ENCODE data around the gene CREB5. TPM values are rescaled to one million over a fixed set of nuclear protein-coding genes. Genes with fewer than 3 reads are reported as not detected.
A peak's percentile ranks its signal among the peaks of the same experiment; 100 is the strongest.

The CREB5 gene
- total RNA-seq, 1 donor from 2014 or later = 8.9 TPM

DNA sequence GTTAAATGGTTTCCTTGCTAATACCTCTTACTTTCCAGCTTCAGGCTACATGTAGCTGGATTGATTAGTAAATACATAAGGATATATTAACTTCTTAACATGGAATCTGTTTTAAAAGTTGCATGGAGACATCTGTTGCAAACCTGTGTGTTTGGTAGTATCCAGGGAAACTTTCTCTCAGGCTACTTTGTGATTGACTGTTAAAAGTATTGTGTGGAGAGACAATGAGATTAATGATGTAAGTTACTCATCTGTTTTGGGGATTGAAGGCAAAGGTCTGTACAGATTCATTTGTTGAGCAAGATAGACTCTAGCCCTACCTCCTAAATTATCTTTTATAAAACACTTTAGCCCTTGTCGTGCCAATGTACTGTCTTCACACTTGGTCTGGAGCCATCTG is 6.6 kb downstream of the CREB5 start:
- TF ChIP-seq, protein P1, sequence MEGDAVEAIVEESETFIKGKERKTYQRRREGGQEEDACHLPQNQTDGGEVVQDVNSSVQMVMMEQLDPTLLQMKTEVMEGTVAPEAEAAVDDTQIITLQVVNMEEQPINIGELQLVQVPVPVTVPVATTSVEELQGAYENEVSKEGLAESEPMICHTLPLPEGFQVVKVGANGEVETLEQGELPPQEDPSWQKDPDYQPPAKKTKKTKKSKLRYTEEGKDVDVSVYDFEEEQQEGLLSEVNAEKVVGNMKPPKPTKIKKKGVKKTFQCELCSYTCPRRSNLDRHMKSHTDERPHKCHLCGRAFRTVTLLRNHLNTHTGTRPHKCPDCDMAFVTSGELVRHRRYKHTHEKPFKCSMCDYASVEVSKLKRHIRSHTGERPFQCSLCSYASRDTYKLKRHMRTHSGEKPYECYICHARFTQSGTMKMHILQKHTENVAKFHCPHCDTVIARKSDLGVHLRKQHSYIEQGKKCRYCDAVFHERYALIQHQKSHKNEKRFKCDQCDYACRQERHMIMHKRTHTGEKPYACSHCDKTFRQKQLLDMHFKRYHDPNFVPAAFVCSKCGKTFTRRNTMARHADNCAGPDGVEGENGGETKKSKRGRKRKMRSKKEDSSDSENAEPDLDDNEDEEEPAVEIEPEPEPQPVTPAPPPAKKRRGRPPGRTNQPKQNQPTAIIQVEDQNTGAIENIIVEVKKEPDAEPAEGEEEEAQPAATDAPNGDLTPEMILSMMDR (IDR thresholded peaks at IDR 0.05) = no peak
- Histone ChIP-seq H3K4me3 (no peak overlapping the region), H3K4me1 (no peaks in the 10 kb centered on the region), H3K36me3 (no peaks in the 10 kb centered on the region), H3K9me3 (no peaks in the 10 kb centered on the region), H3K27me3 (peaks cover 18% of the 10 kb centered on the region), H3K27ac (no peak overlapping the region)
- DNase-seq (no peak), ATAC-seq (no peak)
- intact Hi-C loops (cut with DNase I) = no loop called here

DNA sequence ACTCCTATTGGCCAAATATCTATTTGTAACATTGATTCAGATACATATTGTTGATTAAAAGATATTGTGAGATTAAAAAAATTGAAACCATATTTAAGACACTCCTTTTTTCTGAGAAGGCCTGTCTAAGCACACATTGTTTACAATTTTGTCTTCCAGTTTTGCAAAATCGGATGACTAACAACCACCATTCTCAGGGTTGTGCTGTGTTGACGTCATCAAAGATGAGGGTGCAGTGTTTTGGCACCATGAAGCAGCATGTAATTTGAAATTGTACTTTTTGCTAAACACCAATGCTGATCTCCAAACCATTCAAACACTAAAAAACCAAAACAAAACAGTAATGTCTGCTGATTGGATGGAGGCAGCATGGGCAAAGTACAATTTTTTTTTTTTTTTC is 7.4 kb downstream of the CREB5 start:
- TF ChIP-seq, protein P1 (IDR thresholded peaks at IDR 0.05) = no peak
- no peak for ATAC-seq

DNA sequence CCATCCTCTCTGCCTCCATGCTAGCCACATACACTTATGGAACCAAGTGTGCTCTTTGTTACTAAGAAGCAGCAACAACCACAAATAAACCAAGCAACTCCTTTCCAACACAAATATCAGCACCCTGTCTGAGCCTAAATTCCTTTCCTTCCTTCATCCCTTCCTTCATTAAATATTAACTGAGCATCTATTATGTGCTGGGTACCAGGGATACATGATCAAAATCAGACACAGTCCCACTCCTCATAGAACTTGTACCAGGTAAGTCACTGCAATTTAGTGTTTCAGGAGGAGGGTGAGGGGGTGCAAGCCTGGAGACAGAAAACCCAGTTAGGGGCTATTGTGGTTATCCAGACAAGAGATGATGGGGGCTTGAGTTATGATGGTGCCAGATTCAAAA is 10.8 kb downstream of the CREB5 start:
- ATAC-seq (no peak), DNase-seq (no peak)
- intact Hi-C loops (cut with DNase I) = no loop called here
- no peak overlapping the region for H3K27ac ChIP-seq
- H3K4me3 ChIP-seq = no peak overlapping the region
- no peaks in the 10 kb centered on the region for H3K9me3 ChIP-seq
- no peaks in the 10 kb centered on the region for H3K27me3 ChIP-seq
- H3K4me1 ChIP-seq = no peaks in the 10 kb centered on the region
- TF ChIP-seq, protein P1 (IDR thresholded peaks at IDR 0.05) = no peak
- no peaks in the 10 kb centered on the region for H3K36me3 ChIP-seq

More for the DNA sequence above, 7.4 kb downstream of the CREB5 start:
- peaks cover 15% of the 10 kb centered on the region for H3K27me3 ChIP-seq
- DNase-seq = no peak
- H3K27ac ChIP-seq = no peak overlapping the region
- H3K4me1 ChIP-seq = no peaks in the 10 kb centered on the region
- no peaks in the 10 kb centered on the region for H3K9me3 ChIP-seq
- H3K4me3 ChIP-seq = no peak overlapping the region
- intact Hi-C loops (cut with DNase I) = no loop called here
- no peaks in the 10 kb centered on the region for H3K36me3 ChIP-seq

DNA sequence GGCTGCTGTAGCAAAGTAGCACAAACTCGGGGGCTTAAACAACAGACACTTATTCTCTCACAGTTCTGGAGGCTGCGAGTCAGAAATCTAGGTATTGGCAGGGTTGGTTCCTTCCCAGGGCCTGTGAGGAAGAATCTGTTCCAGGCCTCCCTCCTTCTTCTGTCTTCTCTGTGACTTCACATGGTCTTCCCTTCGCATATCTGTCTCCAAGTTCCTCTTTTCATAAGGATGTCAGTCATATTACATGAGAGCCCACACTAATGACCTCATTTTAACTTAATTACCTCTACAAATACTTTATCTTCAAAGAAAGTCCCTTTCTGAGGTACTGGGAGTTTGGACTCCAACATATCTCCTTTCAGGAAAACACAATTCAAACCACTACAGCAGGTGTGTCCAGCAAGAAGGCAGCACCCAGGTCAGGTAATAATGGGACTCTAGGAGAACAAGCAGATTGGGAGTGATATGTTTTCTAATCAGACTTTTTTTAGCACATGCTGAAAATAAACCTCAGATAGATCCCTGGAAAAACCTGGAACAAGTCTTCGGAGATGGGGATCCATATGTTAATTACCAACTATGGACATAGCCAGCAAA is 11.7 kb downstream of the CREB5 start:
- TF ChIP-seq, protein P1 (IDR thresholded peaks at IDR 0.05) = no peak
- H3K4me1 ChIP-seq = no peaks in the 10 kb centered on the region
- no peak overlapping the region for H3K4me3 ChIP-seq
- intact Hi-C loops (cut with DNase I) = no loop called here
- H3K27me3 ChIP-seq = no peaks in the 10 kb centered on the region
- ATAC-seq (peak; percentile 62), DNase-seq (no peak)
- H3K27ac ChIP-seq = no peak overlapping the region
- H3K36me3 ChIP-seq = no peaks in the 10 kb centered on the region
- H3K9me3 ChIP-seq = no peaks in the 10 kb centered on the region

DNA sequence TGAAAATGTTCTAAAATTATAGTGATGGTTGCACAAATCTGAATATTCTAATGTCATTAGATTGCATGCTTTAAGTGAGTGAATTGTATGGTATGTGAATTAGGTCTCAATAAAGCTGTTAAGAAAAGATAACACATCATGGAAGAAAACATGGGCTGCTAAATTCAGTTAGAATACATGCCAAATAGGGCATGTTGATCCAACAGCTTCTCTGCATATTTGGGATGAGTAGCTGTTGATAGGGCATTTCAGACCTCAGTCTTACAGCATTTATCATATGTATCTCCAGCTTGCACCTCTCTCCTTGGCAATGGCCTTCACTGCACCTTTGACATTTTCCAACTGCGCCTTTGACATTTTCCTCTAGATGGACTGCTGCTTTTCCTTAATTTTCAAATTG is 13.2 kb downstream of the CREB5 start:
- H3K4me3 ChIP-seq = no peak overlapping the region
- intact Hi-C loops (cut with DNase I) = no loop called here
- ATAC-seq (no peak), DNase-seq (no peak)
- no peaks in the 10 kb centered on the region for H3K36me3 ChIP-seq
- TF ChIP-seq, protein P1 (IDR thresholded peaks at IDR 0.05) = no peak
- H3K27me3 ChIP-seq = no peaks in the 10 kb centered on the region
- H3K27ac ChIP-seq = no peak overlapping the region
- H3K4me1 ChIP-seq = no peaks in the 10 kb centered on the region
- no peaks in the 10 kb centered on the region for H3K9me3 ChIP-seq

DNA sequence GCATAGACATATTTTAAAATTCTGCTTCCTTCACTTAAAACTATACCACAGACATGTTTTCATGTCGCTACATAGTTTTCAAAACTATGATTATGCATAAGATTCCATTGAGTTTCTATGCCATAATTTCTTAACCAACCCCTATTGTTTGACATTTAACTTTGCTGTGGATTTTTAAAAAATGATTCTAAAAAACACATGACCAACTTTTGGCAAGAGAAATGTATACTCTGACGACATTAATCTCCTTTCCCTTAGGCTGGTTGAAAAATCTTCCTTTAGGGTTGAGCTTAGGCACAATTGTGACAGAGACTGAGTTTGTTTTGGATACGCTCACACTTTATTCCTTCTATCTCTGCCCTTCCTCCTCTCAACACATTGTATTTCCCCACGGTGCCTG is 14.9 kb downstream of the CREB5 start:
- intact Hi-C loops (cut with DNase I) = no loop called here
- no peak for ATAC-seq

More for the DNA sequence above, 14.9 kb downstream of the CREB5 start:
- no peaks in the 10 kb centered on the region for H3K27me3 ChIP-seq
- H3K4me1 ChIP-seq = no peaks in the 10 kb centered on the region
- H3K27ac ChIP-seq = no peak overlapping the region
- H3K9me3 ChIP-seq = no peaks in the 10 kb centered on the region
- TF ChIP-seq, protein P1 (IDR thresholded peaks at IDR 0.05) = no peak
- no peak for DNase-seq
- no peaks in the 10 kb centered on the region for H3K36me3 ChIP-seq
- H3K4me3 ChIP-seq = no peak overlapping the region
